Type B pancreatic cell (in vitro differentiated cells): ENCODE measurements around the gene SPOPL. TPM values are rescaled to one million over a fixed set of nuclear protein-coding genes. Genes with fewer than 3 reads are reported as not detected.

Experiments used
- DNase-seq: peaks from one replicate; pipeline ENCODE4 v3.0.0; 2021; ENCODE audit warnings: mixed read lengths; ENCODE audit not compliant: unreplicated experiment; ENCODE audit errors: extremely low spot score
- H3K27ac Mint-ChIP-seq: 2 replicates; pipeline ENCODE4 v1.8.0; 2021; ENCODE audit warnings: mild to moderate bottlenecking, mixed read lengths
- H3K27me3 Mint-ChIP-seq: 2 replicates; pipeline ENCODE4 v1.8.0; 2021; ENCODE audit warnings: mixed read lengths
- H3K36me3 Mint-ChIP-seq: 2 replicates; pipeline ENCODE4 v1.8.0; 2021; ENCODE audit warnings: mixed read lengths
- H3K4me1 Mint-ChIP-seq: one replicate; pipeline ENCODE4 v1.8.0; 2021; ENCODE audit warnings: mixed read lengths; ENCODE audit not compliant: unreplicated experiment
- H3K4me3 Mint-ChIP-seq: 2 replicates; pipeline ENCODE4 v1.8.0; 2021; ENCODE audit warnings: mild to moderate bottlenecking, mixed read lengths
- H3K9me3 Mint-ChIP-seq: 2 replicates; pipeline ENCODE4 v1.8.0; 2021; ENCODE audit warnings: mixed read lengths
- total RNA-seq: library from RNA; stranded (reverse); gene quantifications from 2 replicates; pipeline ENCODE4 v1.2.1, GENCODE V29; 2021; ENCODE audit warnings: low replicate concordance
- TF ChIP-seq, protein P1 (sequence below): fragments of 200-600 bp; sonication (generic); conservative IDR thresholded peaks from 2 replicates; pipeline ENCODE4 v1.5.0; 2021; ENCODE audit warnings: antibody characterized with exemption, mild to moderate bottlenecking

The SPOPL gene
- total RNA-seq, 1 donor from 2014 or later, result 24.7 TPM

DNA sequence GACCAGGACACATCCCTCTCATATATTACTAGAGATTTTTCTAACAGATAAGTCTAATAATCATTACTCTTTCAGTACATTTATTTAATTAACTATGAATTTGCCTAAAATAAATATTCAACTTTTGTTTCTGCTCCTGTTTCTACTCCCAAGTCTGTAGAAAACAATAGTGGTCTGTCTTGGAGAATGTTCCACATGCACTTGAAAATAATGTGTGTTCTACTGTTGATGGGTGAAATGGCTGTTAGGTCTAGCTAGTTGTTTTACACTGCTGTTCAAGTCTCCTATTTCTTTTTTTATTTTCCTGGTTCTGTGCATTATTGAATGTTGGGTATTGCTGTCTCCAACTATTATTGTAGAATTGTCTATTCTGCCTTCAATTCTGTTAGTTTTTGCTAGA is 47.2 kb downstream of the SPOPL start:
- no peaks in the 10 kb centered on the region for H3K9me3 Mint-ChIP-seq
- TF ChIP-seq, protein P1, sequence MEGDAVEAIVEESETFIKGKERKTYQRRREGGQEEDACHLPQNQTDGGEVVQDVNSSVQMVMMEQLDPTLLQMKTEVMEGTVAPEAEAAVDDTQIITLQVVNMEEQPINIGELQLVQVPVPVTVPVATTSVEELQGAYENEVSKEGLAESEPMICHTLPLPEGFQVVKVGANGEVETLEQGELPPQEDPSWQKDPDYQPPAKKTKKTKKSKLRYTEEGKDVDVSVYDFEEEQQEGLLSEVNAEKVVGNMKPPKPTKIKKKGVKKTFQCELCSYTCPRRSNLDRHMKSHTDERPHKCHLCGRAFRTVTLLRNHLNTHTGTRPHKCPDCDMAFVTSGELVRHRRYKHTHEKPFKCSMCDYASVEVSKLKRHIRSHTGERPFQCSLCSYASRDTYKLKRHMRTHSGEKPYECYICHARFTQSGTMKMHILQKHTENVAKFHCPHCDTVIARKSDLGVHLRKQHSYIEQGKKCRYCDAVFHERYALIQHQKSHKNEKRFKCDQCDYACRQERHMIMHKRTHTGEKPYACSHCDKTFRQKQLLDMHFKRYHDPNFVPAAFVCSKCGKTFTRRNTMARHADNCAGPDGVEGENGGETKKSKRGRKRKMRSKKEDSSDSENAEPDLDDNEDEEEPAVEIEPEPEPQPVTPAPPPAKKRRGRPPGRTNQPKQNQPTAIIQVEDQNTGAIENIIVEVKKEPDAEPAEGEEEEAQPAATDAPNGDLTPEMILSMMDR, result no peak
- no peak overlapping the region for H3K4me3 Mint-ChIP-seq
- DNase-seq, result no peak
- H3K27ac Mint-ChIP-seq, result no peak overlapping the region
- no peaks in the 10 kb centered on the region for H3K4me1 Mint-ChIP-seq
- H3K36me3 Mint-ChIP-seq, result peaks cover 25% of the 10 kb centered on the region
- H3K27me3 Mint-ChIP-seq, result no peaks in the 10 kb centered on the region

DNA sequence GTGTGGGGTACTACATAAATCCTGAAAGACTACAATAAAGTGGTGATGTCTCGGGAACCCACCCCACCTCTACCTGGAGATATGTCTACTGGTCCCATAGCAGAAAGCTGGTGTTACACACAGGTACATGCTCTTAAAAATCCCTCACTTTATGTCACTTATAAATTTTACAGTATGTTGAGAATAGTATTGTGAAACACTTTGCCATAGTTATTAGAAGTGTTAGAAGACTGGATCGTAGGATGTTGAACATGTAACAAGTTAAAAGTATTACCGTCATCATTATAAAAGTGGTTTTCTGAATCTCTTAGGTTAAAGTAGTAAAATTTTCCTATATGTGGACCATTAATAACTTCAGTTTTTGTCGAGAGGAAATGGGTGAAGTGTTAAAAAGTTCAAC is 48.6 kb downstream of the SPOPL start:
- Mint-ChIP-seq H3K27me3 (no peaks in the 10 kb centered on the region), H3K36me3 (peaks cover 28% of the 10 kb centered on the region), H3K27ac (no peak overlapping the region), H3K4me1 (no peaks in the 10 kb centered on the region), H3K4me3 (no peak overlapping the region), H3K9me3 (no peaks in the 10 kb centered on the region)
- TF ChIP-seq, protein P1, result no peak
- DNase-seq, result no peak

DNA sequence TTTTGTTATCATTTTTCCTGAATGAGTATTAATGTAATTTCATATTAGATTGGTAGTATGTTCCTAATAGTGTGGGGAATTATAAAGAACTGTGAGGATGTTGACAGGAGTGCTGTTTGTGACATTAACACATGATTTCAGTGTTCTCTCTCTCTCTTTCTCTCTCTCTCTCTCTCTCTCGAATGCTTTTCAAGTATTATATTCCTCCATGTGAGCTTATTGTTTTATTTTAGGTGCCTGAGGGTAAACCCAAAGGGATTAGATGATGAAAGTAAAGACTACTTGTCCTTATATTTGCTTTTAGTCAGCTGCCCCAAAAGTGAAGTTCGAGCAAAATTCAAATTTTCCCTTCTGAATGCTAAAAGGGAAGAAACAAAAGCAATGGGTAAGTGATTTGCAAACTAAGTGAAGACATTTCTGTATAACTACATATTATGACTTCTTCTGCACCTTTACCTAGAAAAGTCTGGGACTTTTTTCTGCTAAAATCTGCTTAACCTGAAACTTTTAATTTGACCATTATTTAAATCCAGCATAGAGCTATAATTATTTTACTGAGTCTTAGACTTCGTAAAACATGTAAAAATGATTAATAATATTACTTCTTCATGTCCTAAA is 49.2 kb downstream of the SPOPL start:
- H3K27ac Mint-ChIP-seq, result no peak overlapping the region
- H3K27me3 Mint-ChIP-seq, result no peaks in the 10 kb centered on the region
- peaks cover 28% of the 10 kb centered on the region for H3K36me3 Mint-ChIP-seq
- no peak for DNase-seq
- H3K9me3 Mint-ChIP-seq, result no peaks in the 10 kb centered on the region
- TF ChIP-seq, protein P1, result no peak
- no peak overlapping the region for H3K4me3 Mint-ChIP-seq
- H3K4me1 Mint-ChIP-seq, result no peaks in the 10 kb centered on the region

DNA sequence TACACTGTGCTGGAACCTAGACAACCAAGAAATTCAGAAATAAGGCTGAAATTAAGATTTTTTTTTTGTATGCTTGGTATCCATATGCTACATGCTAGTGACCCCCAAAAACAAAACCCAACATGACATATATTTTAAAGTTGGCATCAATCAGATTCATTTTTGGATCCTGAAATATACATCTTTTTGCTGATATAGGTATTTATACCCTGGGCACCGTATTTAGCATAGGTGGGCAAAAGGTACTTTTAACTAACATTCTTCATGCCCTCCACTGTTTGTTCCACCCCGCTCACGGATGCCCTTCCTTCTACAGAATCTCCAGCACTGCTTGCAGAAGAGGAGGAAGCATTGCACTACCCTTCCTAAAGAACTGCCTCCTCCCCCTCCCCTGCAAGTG is 52.6 kb downstream of the SPOPL start:
- no peak for DNase-seq
- Mint-ChIP-seq H3K27me3 (no peaks in the 10 kb centered on the region), H3K36me3 (peaks cover 31% of the 10 kb centered on the region), H3K4me3 (no peak overlapping the region), H3K4me1 (no peaks in the 10 kb centered on the region), H3K27ac (no peak overlapping the region), H3K9me3 (no peaks in the 10 kb centered on the region)
- TF ChIP-seq, protein P1, result no peak

DNA sequence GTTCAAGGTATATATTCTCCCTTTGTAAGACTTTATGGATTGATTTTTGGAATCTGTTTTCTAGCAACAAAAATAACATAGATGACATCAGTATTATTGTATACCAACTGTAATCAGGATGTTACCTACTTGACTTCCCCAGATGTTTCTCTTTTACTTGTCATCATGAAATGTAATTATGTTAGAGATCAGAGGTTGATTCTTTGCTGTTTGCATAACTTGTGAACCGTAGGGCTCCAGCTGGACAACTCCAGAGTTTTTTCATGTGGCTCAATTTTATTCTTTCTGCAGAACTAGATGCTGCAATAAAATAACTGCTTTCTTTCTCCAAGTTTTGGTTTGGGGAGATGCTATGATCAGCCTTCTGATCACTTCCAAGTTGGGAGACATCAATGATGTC is 58.1 kb downstream of the SPOPL start:
- no peak for DNase-seq

More for the DNA sequence above, 58.1 kb downstream of the SPOPL start:
- Mint-ChIP-seq H3K4me3 (no peak overlapping the region), H3K27me3 (no peaks in the 10 kb centered on the region), H3K27ac (no peak overlapping the region), H3K4me1 (peaks cover 4% of the 10 kb centered on the region), H3K9me3 (no peaks in the 10 kb centered on the region), H3K36me3 (peaks cover 37% of the 10 kb centered on the region)
- TF ChIP-seq, protein P1, result no peak
